HepG2 (cell line): ENCODE results near the gene LRRC8E. TPM values are rescaled to one million over a fixed set of nuclear protein-coding genes. Genes with fewer than 3 reads are reported as not detected.

Source experiments
- ATF7-NPFF ChIP-seq: sonication (generic); formaldehyde crosslinking; IDR thresholded peaks from 2 replicates; pipeline ENCODE4 v1.8.1; 2023; ENCODE audit warnings: mild to moderate bottlenecking, low read depth, missing genetic modification reagents, moderate library complexity
- EEA1 ChIP-seq: sonication (generic); formaldehyde crosslinking; IDR thresholded peaks from 2 replicates; pipeline ENCODE4 v1.5.1; 2020; ENCODE audit warnings: mild to moderate bottlenecking, missing genetic modification reagents, borderline replicate concordance
- ETV6 ChIP-seq: sonication (generic); formaldehyde crosslinking; conservative IDR thresholded peaks from 2 replicates; pipeline ENCODE4 v1.4.0; 2020; ENCODE audit warnings: missing genetic modification reagents
- FOXO4 ChIP-seq: sonication (generic); formaldehyde crosslinking; conservative IDR thresholded peaks from 2 replicates; pipeline ENCODE4 v1.8.1; 2023; ENCODE audit warnings: missing genetic modification reagents
- HNRNPK ChIP-seq: fragments of 200-400 bp; formaldehyde crosslinking; IDR thresholded peaks from 2 replicates; pipeline ENCODE4 v1.6.1; 2018; ENCODE audit warnings: low read length, low read depth, moderate library complexity, mild to moderate bottlenecking; ENCODE audit not compliant: poor library complexity, severe bottlenecking
- HNRNPLL ChIP-seq: fragments of 200-400 bp; formaldehyde crosslinking; IDR thresholded peaks from 2 replicates; pipeline ENCODE4 v1.6.1; 2017; ENCODE audit warnings: mild to moderate bottlenecking, low read depth, low read length; ENCODE audit not compliant: poor library complexity, severe bottlenecking
- IRF9 ChIP-seq: sonication (generic); formaldehyde crosslinking; IDR thresholded peaks from 2 replicates; pipeline ENCODE4 v1.8.0; 2022; ENCODE audit warnings: missing genetic modification reagents, mild to moderate bottlenecking, borderline replicate concordance
- KAT7 ChIP-seq: IDR thresholded peaks from 2 replicates; pipeline ENCODE4 v1.6.1; 2018; ENCODE audit warnings: borderline replicate concordance, missing compliant biosample characterization
- KLF6 ChIP-seq: IDR thresholded peaks from 2 replicates; pipeline ENCODE4 v1.8.0; 2016; ENCODE audit warnings: missing biosample characterization, missing genetic modification reagents
- NPAS2 ChIP-seq: sonication (generic); formaldehyde crosslinking; IDR thresholded peaks from 2 replicates; pipeline ENCODE4 v1.8.0; 2022; ENCODE audit warnings: mild to moderate bottlenecking, missing genetic modification reagents, borderline replicate concordance
- RBM22 ChIP-seq: fragments of 200-400 bp; formaldehyde crosslinking; optimal IDR thresholded peaks from 2 replicates; pipeline ENCODE3; 2017; ENCODE audit warnings: mild to moderate bottlenecking, low read length, moderate library complexity
- REXO4 ChIP-seq: sonication (generic); formaldehyde crosslinking; IDR thresholded peaks from 2 replicates; pipeline ENCODE4 v1.8.0; 2022; ENCODE audit warnings: missing genetic modification reagents, mild to moderate bottlenecking, borderline replicate concordance
- SMAD1 ChIP-seq: sonication (generic); formaldehyde crosslinking; IDR thresholded peaks from 2 replicates; pipeline ENCODE4 v1.4.0; 2020; ENCODE audit warnings: missing genetic modification reagents, low read depth, mild to moderate bottlenecking, borderline replicate concordance
- TGIF2 ChIP-seq: IDR thresholded peaks from 2 replicates; pipeline ENCODE4 v1.6.1; 2016; ENCODE audit warnings: control low read depth, missing compliant biosample characterization
- YY1 ChIP-seq: IDR thresholded peaks from 2 replicates; pipeline ENCODE4 v1.6.1; 2011; ENCODE audit warnings: low read length, low read depth, moderate library complexity, mild to moderate bottlenecking; ENCODE audit not compliant: insufficient read depth, insufficient replicate concordance
- ZEB1 ChIP-seq: IDR thresholded peaks from 2 replicates; pipeline ENCODE4 v1.6.1; 2012; ENCODE audit warnings: mild to moderate bottlenecking, low read depth, inconsistent platforms; ENCODE audit not compliant: insufficient replicate concordance
- ZFX ChIP-seq: sonication (generic); formaldehyde crosslinking; IDR thresholded peaks from 2 replicates; pipeline ENCODE4 v1.4.0; 2020; ENCODE audit warnings: mild to moderate bottlenecking, low read depth, missing genetic modification reagents, moderate library complexity
- ZHX1 ChIP-seq: sonication (generic); formaldehyde crosslinking; IDR thresholded peaks from 2 replicates; pipeline ENCODE4 v1.8.1; 2022; ENCODE audit warnings: low read depth, mild to moderate bottlenecking, missing genetic modification reagents
- ZNF160 ChIP-seq: sonication (generic); formaldehyde crosslinking; IDR thresholded peaks from 2 replicates; pipeline ENCODE4 v1.8.0; 2022; ENCODE audit warnings: mild to moderate bottlenecking, inconsistent platforms, missing genetic modification reagents
- ZNF547 ChIP-seq: sonication (generic); formaldehyde crosslinking; IDR thresholded peaks from 2 replicates; pipeline ENCODE4 v1.5.1; 2020; ENCODE audit warnings: mild to moderate bottlenecking, missing genetic modification reagents
- ZNF850 ChIP-seq: sonication (generic); formaldehyde crosslinking; conservative IDR thresholded peaks from 2 replicates; pipeline ENCODE4 v1.9.0; 2021; ENCODE audit warnings: mild to moderate bottlenecking, missing genetic modification reagents
- polyA plus RNA-seq, 8 experiments: library from polyadenylated mRNA; depleted of rRNA in 3 of 8; stranded (reverse) in 7 of 8; unstranded in 1 of 8; fragments of >200 nt; fragmentation: Illumina TruSeq in 4 of 8; extraction: Trizol in 4 of 8; gene quantifications; 2 replicates each; pipeline versions ENCODE4 v1.2.1 to v1.2.3, GENCODE V29; 2011 to 2016; ENCODE audit warnings: low read depth in 4 of 8, missing spikeins in 1 of 8, mixed read lengths in 1 of 8; ENCODE audit not compliant: insufficient read depth in 1 of 8
- total RNA-seq, 5 experiments: library from RNA; depleted of rRNA; stranded (reverse); fragments of >200 nt; fragmentation: Illumina TruSeq; extraction: Trizol; gene quantifications; 2 replicates each; pipeline ENCODE4 v1.2.3, GENCODE V29; 2016; ENCODE audit warnings: low read depth in 1 of 5
- TF ChIP-seq, protein P1 (sequence below): sonication (generic); formaldehyde crosslinking; conservative IDR thresholded peaks from 2 replicates; pipeline ENCODE4 v1.8.0; 2022; ENCODE audit warnings: low read depth, missing genetic modification reagents

The LRRC8E gene
- total and polyA plus RNA-seq, 2 of the 13 experiments (the other 11 are each of a cell fraction or from before 2014, with no cell fraction given): 8.0 to 10.3 TPM

DNA sequence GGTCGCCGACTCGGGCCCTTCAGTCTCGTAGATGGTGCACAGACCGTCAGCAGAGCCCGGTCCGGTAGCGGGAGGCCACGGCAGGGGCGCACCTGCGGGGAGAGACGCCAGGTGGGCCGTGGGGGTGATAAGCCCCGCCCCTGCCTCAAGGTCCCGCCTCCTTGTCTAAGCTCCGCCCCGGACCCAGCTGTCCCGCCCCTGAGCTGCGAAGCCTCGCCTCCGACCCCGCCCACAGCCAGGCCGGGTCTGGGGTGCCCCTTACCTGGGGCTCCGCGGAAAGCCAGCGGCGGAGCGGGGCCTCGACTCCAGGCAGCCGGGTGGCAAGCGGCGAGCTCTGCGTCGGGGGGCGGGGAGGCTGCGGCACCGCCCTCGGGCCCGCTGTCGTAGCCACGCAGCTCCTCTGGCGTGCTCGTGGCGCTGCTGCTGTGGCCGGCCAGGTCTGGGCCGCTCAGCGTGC lies 18.8 kb upstream of the LRRC8E start (continued):
- no peak for TF ChIP-seq ZHX1
- TF ChIP-seq IRF9 (CRISPR knock-in tag): no peak
- TF ChIP-seq ZNF547 (CRISPR knock-in tag): peak; percentile 60; the same call in 1 of the 2 replicates
- no peak; the same call in 1 of the 2 replicates for TF ChIP-seq ZFX (CRISPR knock-in tag)
- TF ChIP-seq ZNF160 (CRISPR knock-in tag): peak; percentile 29; the same call in 1 of the 2 replicates
- TF ChIP-seq ZNF850 (CRISPR knock-in tag): no peak
- TF ChIP-seq ZEB1: peak; percentile 89
- peak; percentile 38 for TF ChIP-seq HNRNPLL
- TF ChIP-seq YY1: no peak
- no peak for TF ChIP-seq TGIF2 (CRISPR knock-in tag)
- TF ChIP-seq RBM22: no peak
- no peak for TF ChIP-seq NPAS2 (CRISPR knock-in tag)
- peak; percentile 68; the same call in 1 of the 2 replicates for TF ChIP-seq SMAD1 (CRISPR knock-in tag)
- TF ChIP-seq KLF6: 0 out of 2 replicates have a peak, but pooled peaks have one; percentile 61
- TF ChIP-seq EEA1 (CRISPR knock-in tag): no peak
- peak; percentile 39; the same call in 1 of the 2 replicates for TF ChIP-seq ATF7-NPFF
- TF ChIP-seq, protein P1, sequence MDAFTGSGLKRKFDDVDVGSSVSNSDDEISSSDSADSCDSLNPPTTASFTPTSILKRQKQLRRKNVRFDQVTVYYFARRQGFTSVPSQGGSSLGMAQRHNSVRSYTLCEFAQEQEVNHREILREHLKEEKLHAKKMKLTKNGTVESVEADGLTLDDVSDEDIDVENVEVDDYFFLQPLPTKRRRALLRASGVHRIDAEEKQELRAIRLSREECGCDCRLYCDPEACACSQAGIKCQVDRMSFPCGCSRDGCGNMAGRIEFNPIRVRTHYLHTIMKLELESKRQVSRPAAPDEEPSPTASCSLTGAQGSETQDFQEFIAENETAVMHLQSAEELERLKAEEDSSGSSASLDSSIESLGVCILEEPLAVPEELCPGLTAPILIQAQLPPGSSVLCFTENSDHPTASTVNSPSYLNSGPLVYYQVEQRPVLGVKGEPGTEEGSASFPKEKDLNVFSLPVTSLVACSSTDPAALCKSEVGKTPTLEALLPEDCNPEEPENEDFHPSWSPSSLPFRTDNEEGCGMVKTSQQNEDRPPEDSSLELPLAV (CRISPR knock-in tag): no peak
- TF ChIP-seq REXO4 (CRISPR knock-in tag): no peak
- peak; percentile 45 for TF ChIP-seq HNRNPK
- TF ChIP-seq KAT7 (CRISPR knock-in tag): no peak
- no peak for TF ChIP-seq ETV6 (CRISPR knock-in tag)
- TF ChIP-seq FOXO4 (CRISPR knock-in tag): no peak
